K562 (cell line): ENCODE data around the gene TMEM144. TPM values are rescaled to one million over a fixed set of nuclear protein-coding genes. Genes with fewer than 3 reads are reported as not detected.

Source experiments
- ATAC-seq: fragments of 200-7000 bp; cut with Tn5 transposase; 3 replicates; pipeline ENCODE4 v1.9.1; 2020; ENCODE audit warnings: moderate library complexity
- BruUV-seq: library from RNA; stranded (reverse); fragments of 400-500 nt; replicated peaks from 2 replicates; lab custom pipeline; 2021; lab: Mats Ljungman, UMichigan
- CTCF ChIA-PET: fragments of 300-600 bp; formaldehyde crosslinking; extraction: SDS; loops from one replicate; lab custom pipeline; 2021; ENCODE audit warnings: low intra/inter-chr PET ratio; lab: Yijun Ruan, JAX
- POLR2A ChIA-PET: fragments of 300-600, 350-650 bp; sonication (Branson Sonifier 250); formaldehyde crosslinking; extraction: SDS; loops from one replicate; lab custom pipeline; 2021; ENCODE audit warnings: antibody characterized with exemption, inconsistent platforms; lab: Yijun Ruan, JAX
- DNase-seq, 4 experiments: peaks; one replicate each; pipeline versions ENCODE4 v3.0.0 to v3.0.0-alpha.2; 2011 to 2018; ENCODE audit warnings: low spot score in 3 of 4, mixed read lengths in 3 of 4; ENCODE audit errors: extremely low read depth in 1 of 4
- FAIRE-seq: peaks from 2 replicates; lab custom pipeline; 2011; peaks lifted over from hg19 to GRCh38; lab: Jason Lieb, UNC
- H2AFZ ChIP-seq: 2 replicates; pipeline ENCODE4 v1.6.0; 2011; ENCODE audit warnings: low read depth, low read length, control low read depth, inconsistent platforms
- H3K27ac ChIP-seq: fragments of 200-600 bp; 3 replicates; pipeline ENCODE4 v1.8.0; 2011; ENCODE audit warnings: low read depth, mild to moderate bottlenecking, control low read depth, inconsistent platforms, low read length, moderate library complexity, mixed read lengths; ENCODE audit errors: extremely low read depth
- H3K27me3 ChIP-seq, 2 experiments: fragments of 300-600 bp in 1 of 2; 2 replicates in 1 of 2; 3 replicates in 1 of 2; pipeline versions ENCODE4 v1.6.0 to v1.8.0; 2011; ENCODE audit warnings: inconsistent platforms in 2 of 2, low read length in 2 of 2, mild to moderate bottlenecking in 1 of 2, mixed read lengths in 1 of 2, moderate library complexity in 1 of 2; ENCODE audit not compliant: control insufficient read depth in 2 of 2, insufficient read depth in 2 of 2
- H3K36me3 ChIP-seq: fragments of 300-600 bp; 3 replicates; pipeline ENCODE4 v1.8.0; 2011; ENCODE audit warnings: mild to moderate bottlenecking, low read length, inconsistent platforms; ENCODE audit not compliant: control insufficient read depth, insufficient read depth
- H3K4me1 ChIP-seq, 2 experiments: fragments of 200-600 bp in 1 of 2; replicated peaks in 1 of 2; 2 replicates in 1 of 2; 3 replicates in 1 of 2; pipeline versions ENCODE4 v1.5.1 to v1.8.0; 2011; ENCODE audit warnings: inconsistent platforms in 2 of 2, low read length in 2 of 2, mild to moderate bottlenecking in 1 of 2, mixed read lengths in 1 of 2, moderate library complexity in 1 of 2; ENCODE audit not compliant: control insufficient read depth in 2 of 2, insufficient read depth in 2 of 2
- H3K4me2 ChIP-seq: 2 replicates; pipeline ENCODE4 v1.6.1; 2011; ENCODE audit warnings: low read length, control low read depth, inconsistent platforms, mixed read lengths; ENCODE audit not compliant: insufficient read depth
- H3K4me3 ChIP-seq: fragments of 200-600 bp; sonication (generic), shearing (Covaris generic); 2 replicates; pipeline ENCODE4 v1.5.1; 2016; ENCODE audit warnings: control low read depth, inconsistent platforms
- H3K79me2 ChIP-seq: fragments of 200-600 bp; 3 replicates; pipeline ENCODE4 v1.8.0; 2011; ENCODE audit warnings: low read length, inconsistent platforms; ENCODE audit not compliant: control insufficient read depth, insufficient read depth
- H3K9ac ChIP-seq, 2 experiments: 2 replicates each; pipeline versions ENCODE4 v1.6.0 to v1.6.1; 2011; ENCODE audit warnings: low read depth in 2 of 2, low read length in 2 of 2, control low read depth in 1 of 2, inconsistent platforms in 1 of 2, mild to moderate bottlenecking in 1 of 2, mixed read lengths in 1 of 2; ENCODE audit not compliant: insufficient read depth in 1 of 2
- H3K9me1 ChIP-seq: one replicate; pipeline ENCODE4 v1.6.0; 2011; ENCODE audit warnings: inconsistent platforms, mild to moderate bottlenecking, low read length, moderate library complexity; ENCODE audit not compliant: control insufficient read depth, insufficient read depth
- H3K9me3 ChIP-seq: replicated peaks from 2 replicates; pipeline ENCODE4 v1.5.1; 2011; ENCODE audit warnings: low read depth, low read length, inconsistent platforms; ENCODE audit not compliant: control insufficient read depth, insufficient read depth
- H4K20me1 ChIP-seq: replicated peaks from 2 replicates; pipeline ENCODE4 v1.6.1; 2011; ENCODE audit warnings: low read length, inconsistent platforms, mixed read lengths; ENCODE audit not compliant: control insufficient read depth, insufficient read depth
- CREBBP ChIP-seq: IDR thresholded peaks from one replicate; pipeline ENCODE4 v1.6.1; 2012; ENCODE audit warnings: low read depth, mild to moderate bottlenecking, control low read depth, inconsistent platforms, low read length
- CREM ChIP-seq: IDR thresholded peaks from 2 replicates; pipeline ENCODE4 v1.6.1; 2014; ENCODE audit warnings: antibody characterized with exemption, low read depth
- HDGF ChIP-seq: fragments of 450-650 bp; IDR thresholded peaks from 2 replicates; pipeline ENCODE4 v1.6.1; 2016
- NEUROD1 ChIP-seq: fragments of 150-350 bp; IDR thresholded peaks from 2 replicates; pipeline ENCODE4 v1.6.1; 2014; ENCODE audit warnings: borderline replicate concordance, low read length, low read depth; ENCODE audit not compliant: partially characterized antibody
- NR4A1 ChIP-seq, 2 experiments: fragments of 250-450 bp in 1 of 2; fragments of 450-650 bp in 1 of 2; sonication (Bioruptor Pico) in 1 of 2; IDR thresholded peaks; 2 replicates each; pipeline versions ENCODE4 v1.4.0 to v1.6.1; 2016 to 2020; ENCODE audit warnings: mild to moderate bottlenecking in 2 of 2, missing compliant biosample characterization in 1 of 2, missing genetic modification characterization in 1 of 2, moderate library complexity in 1 of 2
- PTRF ChIP-seq: fragments of 450-650 bp; IDR thresholded peaks from 2 replicates; pipeline ENCODE4 v1.6.1; 2016; ENCODE audit warnings: mild to moderate bottlenecking, missing genetic modification characterization, missing compliant biosample characterization
- RBM34 ChIP-seq: fragments of 200-400 bp; formaldehyde crosslinking; IDR thresholded peaks from 2 replicates; pipeline ENCODE4 v1.6.1; 2018; ENCODE audit warnings: low read length, borderline replicate concordance; ENCODE audit not compliant: insufficient read depth
- ZNF175 ChIP-seq: fragments of 200-800 bp; sonication (Bioruptor generic); IDR thresholded peaks from 2 replicates; pipeline ENCODE4 v1.6.1; 2016; ENCODE audit warnings: low read depth, mild to moderate bottlenecking, missing genetic modification characterization, missing compliant biosample characterization
- ZNF444 ChIP-seq: fragments of 250-450 bp; sonication (Bioruptor Pico); IDR thresholded peaks from 2 replicates; pipeline ENCODE4 v1.4.0; 2020; ENCODE audit warnings: mild to moderate bottlenecking, moderate library complexity
- WGBS: fragments of 100-300 bp; shearing (Covaris generic); methylation state at CpG from one replicate; pipeline ENCODE4 v1.1.6; 2016; ENCODE audit warnings: low coverage, mixed read lengths; ENCODE audit not compliant: insufficient coverage; ENCODE audit errors: missing lambda C conversion rate; 5-methylcytosine and 5-hydroxymethylcytosine counted together
- in situ Hi-C: fragments of 300-500 bp; cut with MboI; formaldehyde crosslinking; loops from 4 replicates; pipeline ENCODE4 v1.15.0; 2018; ENCODE audit warnings: inconsistent platforms, mixed read lengths
- intact Hi-C: fragments of 100-400 bp; cut with micrococcal nuclease; formaldehyde crosslinking; loops from 2 replicates; pipeline ENCODE4 v1.14.2; 2022
- polyA plus RNA-seq, 8 experiments: library from polyadenylated mRNA; depleted of rRNA in 4 of 8; stranded (reverse) in 5 of 8; unstranded in 3 of 8; fragments of >200 nt; fragmentation: Nextera tagmentation in 2 of 8; fragmentation: Illumina TruSeq in 1 of 8; extraction: Ambion mirVana in 2 of 8; extraction: Trizol in 1 of 8; gene quantifications; 2 replicates each; pipeline versions ENCODE4 v1.2.1 to v1.2.3, GENCODE V29; 2011 to 2014; ENCODE audit warnings: inconsistent platforms in 1 of 8, missing spikeins in 1 of 8
- total RNA-seq, 7 experiments: library from RNA; depleted of rRNA in 6 of 7; stranded (reverse); fragments of >200 nt in 6 of 7; fragmentation: Illumina TruSeq in 2 of 7; extraction: Trizol in 2 of 7; gene quantifications; 2 replicates each; pipeline versions ENCODE4 v1.2.1 to v1.2.3, GENCODE V29; 2011 to 2021; ENCODE audit warnings: low replicate concordance in 1 of 7
- TF ChIP-seq, protein P1 (sequence below), 3 experiments: fragments of 200-800 bp in 1 of 3; sonication (Bioruptor generic) in 1 of 3; sonication (generic) in 1 of 3; formaldehyde crosslinking in 1 of 3; IDR thresholded peaks; 2 replicates each; pipeline versions ENCODE4 v1.6.1 to v1.8.0; 2016 to 2022; ENCODE audit warnings: mild to moderate bottlenecking in 2 of 3, missing compliant biosample characterization in 2 of 3, missing genetic modification characterization in 2 of 3, missing genetic modification reagents in 1 of 3

The TMEM144 gene
- total and polyA plus RNA-seq, 9 of the 15 experiments (the other 6 are each of a cell fraction or from before 2014, with no cell fraction given): 4.0 to 12.0 (median 6.1) TPM

DNA sequence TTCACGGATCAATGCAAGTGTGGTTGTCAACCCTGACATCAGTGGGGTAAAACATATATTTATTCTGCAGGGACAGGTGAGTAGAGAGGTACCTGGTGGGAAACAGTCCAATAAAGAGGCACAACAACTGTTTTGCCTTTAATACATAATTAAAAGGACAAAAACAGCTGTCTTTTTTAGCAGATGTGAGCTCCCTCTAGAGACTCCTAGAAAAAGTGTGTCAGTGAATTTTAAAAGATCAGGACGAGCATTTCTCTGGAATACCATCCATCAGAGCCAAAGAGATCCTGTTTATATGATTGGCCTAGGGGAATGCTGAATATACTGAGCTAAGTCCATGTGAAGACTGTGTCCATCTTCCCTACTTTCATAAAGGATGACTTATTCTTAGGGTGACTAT, 58.3 kb downstream of the TMEM144 start (continued):
- TF ChIP-seq, protein P1, sequence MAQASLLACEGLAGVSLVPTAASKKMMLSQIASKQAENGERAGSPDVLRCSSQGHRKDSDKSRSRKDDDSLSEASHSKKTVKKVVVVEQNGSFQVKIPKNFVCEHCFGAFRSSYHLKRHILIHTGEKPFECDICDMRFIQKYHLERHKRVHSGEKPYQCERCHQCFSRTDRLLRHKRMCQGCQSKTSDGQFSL (CRISPR knock-in tag; IDR thresholded peaks at IDR 0.05): no peak
- TF ChIP-seq, protein P1 (tag; IDR thresholded peaks at IDR 0.05): no peak
- TF ChIP-seq PTRF (tag): no peak
- no peak for TF ChIP-seq NEUROD1
- TF ChIP-seq RBM34: no peak
- no peak for TF ChIP-seq CREBBP
- TF ChIP-seq CREM: no peak

DNA sequence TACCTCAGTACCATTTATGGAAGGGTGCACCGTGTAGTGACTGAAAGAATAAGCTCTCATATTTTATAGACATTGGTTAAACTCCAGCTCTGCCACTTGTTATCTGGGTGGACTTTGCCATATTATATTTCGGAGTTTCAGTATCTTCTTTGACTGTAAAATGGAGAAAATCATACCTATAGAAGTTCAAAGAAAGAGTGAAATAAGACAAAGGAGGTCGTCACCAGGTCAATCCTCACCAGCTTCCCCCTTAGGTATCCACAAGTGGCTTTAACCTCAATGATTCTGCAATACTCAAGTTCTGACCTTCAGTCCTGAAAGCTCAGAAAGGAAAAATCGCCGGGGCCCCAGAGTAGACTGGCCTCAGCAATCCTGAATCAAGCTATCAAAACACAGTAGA, 64.3 kb downstream of the TMEM144 start:
- no peak overlapping the region for H3K9ac ChIP-seq
- no peaks in the 10 kb centered on the region for H3K79me2 ChIP-seq
- WGBS: 8% methylated on average over 5 of the region's 5 CpGs
- H4K20me1 ChIP-seq: no peaks in the 10 kb centered on the region
- intact Hi-C loops: no loop called here
- no peak overlapping the region for H3K4me2 ChIP-seq
- no peaks in the 10 kb centered on the region for H3K9me3 ChIP-seq
- in situ Hi-C loops: loop anchor here (25.0 kb wide), 2 partner anchors 287 to 1163 kb away; no protein-coding TSS in a partner anchor
- ChIA-PET POLR2A (interaction anchor here (0.5 kb wide), 1 partner anchor 602 kb away, joined by 3 read pairs; no protein-coding TSS in a partner anchor), CTCF (no interaction called here)
- FAIRE-seq: no peak
- BruUV-seq: no TSS peak
- DNase-seq: no peak
- no peak overlapping the region for H3K4me3 ChIP-seq
- H3K27me3 ChIP-seq: no peaks in the 10 kb centered on the region
- H3K36me3 ChIP-seq: no peaks in the 10 kb centered on the region
- H3K4me1 ChIP-seq: no peaks in the 10 kb centered on the region; a peak in 1 of 5 replicates
- no peak for TF ChIP-seq HDGF
- no peak for TF ChIP-seq NR4A1 (CRISPR knock-in tag; IDR thresholded peaks at IDR 0.05)
- TF ChIP-seq NR4A1 (tag; IDR thresholded peaks at IDR 0.05): no peak
- no peak for TF ChIP-seq ZNF444 (CRISPR knock-in tag)
- TF ChIP-seq ZNF175: no peak
- H3K27ac ChIP-seq: no peak overlapping the region
- H3K9me1 ChIP-seq: no peaks in the 10 kb centered on the region
- no peak for ATAC-seq
- H2AFZ ChIP-seq: no peak overlapping the region
